Pancreas (tissue), 10 donors: ENCODE results near the gene TMEM108. TPM values are rescaled to one million over a fixed set of nuclear protein-coding genes. Genes with fewer than 3 reads are reported as not detected.

Source experiments
- ATAC-seq, 4 donors: fragments of 200-7000 bp; cut with Tn5 transposase; one replicate each; pipeline versions ENCODE4 v1.8.0 to v1.9.1; 2020; ENCODE audit warnings: mild to moderate bottlenecking in 4 of 4, moderate library complexity in 4 of 4
- DNase-seq, 6 donors: peaks; one replicate each; pipeline ENCODE4 v3.0.0-alpha.2; 2020
- FAIRE-seq: peaks from 2 replicates; lab custom pipeline; 2012; peaks lifted over from hg19 to GRCh38; lab: Jason Lieb, UNC
- H3K27ac ChIP-seq, 4 donors: fragments of 200-600 bp; sonication (generic); 1 replicate in 3 of 4; 2 replicates in 1 of 4; pipeline versions ENCODE4 v1.5.0 to v1.8.0; 2020
- H3K27me3 ChIP-seq, 4 donors: fragments of 200-600 bp; one replicate each; pipeline ENCODE4 v1.8.0; 2021
- H3K36me3 ChIP-seq, 3 donors: fragments of 200-600 bp; sonication (generic) in 1 of 3; one replicate each; pipeline versions ENCODE4 v1.5.0 to v1.8.0; 2020 to 2021
- H3K4me1 ChIP-seq, 3 donors: fragments of 200-600 bp; one replicate each; pipeline ENCODE4 v1.8.0; 2021
- H3K4me3 ChIP-seq, 4 donors: fragments of 200-600 bp; sonication (generic) in 2 of 4; one replicate each; pipeline versions ENCODE4 v1.5.0 to v1.8.0; 2020 to 2021
- H3K9me3 ChIP-seq, 4 donors: fragments of 200-600 bp; one replicate each; pipeline ENCODE4 v1.8.0; 2021
- WGBS, 2 donors: extraction: QIAGEN DNeasy Blood & Tissue Kit; methylation state at CpG; one replicate each; pipeline ENCODE4 v1.1.7; 2013; 5-methylcytosine and 5-hydroxymethylcytosine counted together
- intact Hi-C, 3 donors: fragments of 100-400 bp; cut with DNase I; formaldehyde crosslinking; loops; one replicate each; pipeline versions ENCODE4 v1.11.1 to v1.14.2; 2022
- polyA plus RNA-seq, 2 donors: library from polyadenylated mRNA; stranded (reverse); fragments of 200-250 nt; gene quantifications; one replicate each; pipeline ENCODE4 v1.2.3, GENCODE V29; 2013
- total RNA-seq, 6 donors: library from RNA; stranded (reverse); fragmentation: NEBNext Ultra II Directional in 4 of 6; extraction: Animal tissue kit (Norgen Biotek cat#: 25700) in 4 of 6; gene quantifications; one replicate each; pipeline versions ENCODE4 v1.2.1 to v1.2.4, GENCODE V29; 2021 to 2023
- TF ChIP-seq, protein P1 (sequence below), 4 donors: fragments of 200-600 bp; sonication (generic) in 3 of 4; IDR thresholded peaks; one replicate each; pipeline versions ENCODE4 v1.5.0 to v1.8.0; 2021; ENCODE audit warnings: antibody characterized with exemption in 4 of 4
- donor health status: healthy with polysubstance abuse.
- donor health status: DM: no; HTN: no; CAD: no; lungs with moderate emphysema.
- donor health status: DM: no; HTN: no; CAD: no.
- donor health status: control.
- donor health status: control.
- donor health status: Bipolar disorder and iron deficiency.
- donor health status: DM: yes; HTN: yes; CAD: no.
- donor health status: DM: no; HTN: no; CAD: no.
- donor health status: DM: no; HTN: no; CAD: no.
- donor health status: DM: yes; HTN: yes; CAD: no.

The TMEM108 gene
- total and polyA plus RNA-seq, 8 donors: 0.23 to 2.1 (median 0.52) TPM

DNA sequence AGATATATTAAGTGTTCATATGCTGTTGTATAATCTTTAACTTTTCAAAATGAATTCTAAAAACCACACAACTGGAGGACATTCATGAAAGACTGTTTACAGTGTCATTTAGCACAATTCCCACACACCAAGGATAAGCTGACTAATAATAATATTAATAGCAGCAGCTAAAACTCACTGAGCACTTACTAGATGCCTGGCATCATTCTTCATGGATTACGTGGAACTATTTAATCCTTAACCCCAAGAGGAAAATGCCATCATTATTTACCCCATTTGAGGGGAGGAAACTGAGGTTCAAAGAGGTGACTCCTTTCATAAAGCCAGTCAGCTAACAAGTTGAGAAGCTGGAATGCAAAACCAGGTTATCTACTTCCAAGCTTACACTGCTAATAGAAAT, 77.0 kb downstream of the TMEM108 start:
- Histone ChIP-seq H3K4me3 (no peak overlapping the region), H3K36me3 (no peaks in the 10 kb centered on the region), H3K27me3 (no peaks in the 10 kb centered on the region), H3K9me3 (no peaks in the 10 kb centered on the region), H3K4me1 (no peaks in the 10 kb centered on the region), H3K27ac (no peak overlapping the region)
- FAIRE-seq (no peak), DNase-seq (no peak), ATAC-seq (no peak)
- intact Hi-C loops: no loop called here
- TF ChIP-seq, protein P1, sequence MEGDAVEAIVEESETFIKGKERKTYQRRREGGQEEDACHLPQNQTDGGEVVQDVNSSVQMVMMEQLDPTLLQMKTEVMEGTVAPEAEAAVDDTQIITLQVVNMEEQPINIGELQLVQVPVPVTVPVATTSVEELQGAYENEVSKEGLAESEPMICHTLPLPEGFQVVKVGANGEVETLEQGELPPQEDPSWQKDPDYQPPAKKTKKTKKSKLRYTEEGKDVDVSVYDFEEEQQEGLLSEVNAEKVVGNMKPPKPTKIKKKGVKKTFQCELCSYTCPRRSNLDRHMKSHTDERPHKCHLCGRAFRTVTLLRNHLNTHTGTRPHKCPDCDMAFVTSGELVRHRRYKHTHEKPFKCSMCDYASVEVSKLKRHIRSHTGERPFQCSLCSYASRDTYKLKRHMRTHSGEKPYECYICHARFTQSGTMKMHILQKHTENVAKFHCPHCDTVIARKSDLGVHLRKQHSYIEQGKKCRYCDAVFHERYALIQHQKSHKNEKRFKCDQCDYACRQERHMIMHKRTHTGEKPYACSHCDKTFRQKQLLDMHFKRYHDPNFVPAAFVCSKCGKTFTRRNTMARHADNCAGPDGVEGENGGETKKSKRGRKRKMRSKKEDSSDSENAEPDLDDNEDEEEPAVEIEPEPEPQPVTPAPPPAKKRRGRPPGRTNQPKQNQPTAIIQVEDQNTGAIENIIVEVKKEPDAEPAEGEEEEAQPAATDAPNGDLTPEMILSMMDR (IDR thresholded peaks at IDR 0.05): no peak
- 63 to 71% methylated on average over 1 of the region's 1 CpG for WGBS, 2 donors

DNA sequence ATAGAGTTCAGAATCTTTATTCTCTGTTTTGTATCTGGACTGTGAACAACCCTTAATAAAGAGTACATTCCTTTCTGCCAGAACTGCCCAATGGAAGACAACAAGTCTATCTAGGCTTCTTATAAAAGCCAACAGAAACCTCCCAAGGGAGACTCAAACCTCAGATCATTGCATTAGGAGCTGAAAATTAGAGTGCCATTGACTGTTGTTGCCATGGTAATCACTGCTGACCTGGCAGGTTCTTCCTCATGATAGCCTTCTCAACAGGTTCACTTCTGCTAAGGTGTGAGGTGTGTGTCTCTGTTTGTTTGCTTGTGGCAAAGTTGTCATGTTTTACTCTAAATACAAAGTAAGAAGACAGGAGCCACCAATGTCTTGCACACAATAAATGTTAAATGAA, 79.2 kb downstream of the TMEM108 start:
- no peaks in the 10 kb centered on the region for H3K36me3 ChIP-seq
- FAIRE-seq: no peak
- H3K27ac ChIP-seq: no peak overlapping the region
- H3K27me3 ChIP-seq: no peaks in the 10 kb centered on the region
- H3K9me3 ChIP-seq: no peaks in the 10 kb centered on the region
- DNase-seq: no peak
- intact Hi-C loops: no loop called here
- TF ChIP-seq, protein P1 (IDR thresholded peaks at IDR 0.05): no peak
- no peaks in the 10 kb centered on the region for H3K4me1 ChIP-seq
- H3K4me3 ChIP-seq: no peak overlapping the region
- ATAC-seq: peak in 2 of 4 donors; percentile 45 to 53

DNA sequence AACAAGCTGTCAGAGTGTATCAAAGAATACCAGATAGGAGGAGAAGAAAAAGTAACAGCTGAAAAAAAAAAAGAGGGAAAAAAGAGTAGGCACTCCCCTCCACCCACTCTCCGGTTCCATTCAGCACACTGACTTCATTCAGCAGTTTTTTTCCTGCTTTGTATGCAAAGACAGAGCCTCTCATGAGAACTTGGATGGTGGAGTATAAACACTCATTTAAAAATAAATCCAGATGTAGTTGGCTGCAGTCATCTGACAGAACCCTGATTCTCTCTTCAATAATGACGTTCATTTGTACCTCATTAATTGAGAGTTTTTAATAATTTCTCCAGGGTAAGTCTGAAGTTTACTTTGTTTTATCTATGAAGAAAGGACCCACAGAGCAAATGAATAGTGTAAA, 81.0 kb downstream of the TMEM108 start:
- FAIRE-seq (no peak), DNase-seq (no peak), ATAC-seq (no peak)
- Histone ChIP-seq H3K27me3 (no peaks in the 10 kb centered on the region), H3K9me3 (no peaks in the 10 kb centered on the region), H3K4me1 (no peaks in the 10 kb centered on the region), H3K4me3 (no peak overlapping the region), H3K27ac (no peak overlapping the region), H3K36me3 (no peaks in the 10 kb centered on the region)
- WGBS, 2 donors: 58 to 65% methylated on average over 2 of the region's 2 CpGs
- intact Hi-C loops: no loop called here
- TF ChIP-seq, protein P1 (IDR thresholded peaks at IDR 0.05): no peak

DNA sequence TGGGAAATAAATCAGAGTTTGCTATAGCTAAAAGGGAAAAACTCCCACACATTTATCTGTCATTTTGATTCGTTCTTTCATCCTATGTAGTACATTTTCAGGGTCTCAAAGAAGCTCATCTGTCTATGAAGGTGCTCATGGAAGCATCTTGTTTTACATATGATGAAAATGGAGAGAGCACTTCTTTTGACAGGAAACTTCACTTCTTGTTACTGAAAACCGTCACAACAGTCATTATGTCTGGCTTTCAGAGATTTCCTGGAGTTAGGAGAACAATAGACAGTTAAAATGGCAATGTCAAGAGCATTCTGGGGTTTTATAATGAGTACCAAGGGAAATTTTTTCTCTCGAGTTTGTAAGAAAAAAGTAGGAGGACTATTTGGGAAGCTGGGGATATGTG, 83.3 kb downstream of the TMEM108 start:
- H3K27ac ChIP-seq: no peak overlapping the region
- intact Hi-C loops: no loop called here
- ATAC-seq (no peak), DNase-seq (no peak), FAIRE-seq (no peak)
- no peaks in the 10 kb centered on the region for H3K4me1 ChIP-seq
- H3K27me3 ChIP-seq: no peaks in the 10 kb centered on the region
- H3K4me3 ChIP-seq: no peak overlapping the region
- 44 to 54% methylated on average over 3 of the region's 3 CpGs for WGBS, 2 donors
- H3K9me3 ChIP-seq: no peaks in the 10 kb centered on the region
- no peaks in the 10 kb centered on the region for H3K36me3 ChIP-seq
- TF ChIP-seq, protein P1 (IDR thresholded peaks at IDR 0.05): no peak

DNA sequence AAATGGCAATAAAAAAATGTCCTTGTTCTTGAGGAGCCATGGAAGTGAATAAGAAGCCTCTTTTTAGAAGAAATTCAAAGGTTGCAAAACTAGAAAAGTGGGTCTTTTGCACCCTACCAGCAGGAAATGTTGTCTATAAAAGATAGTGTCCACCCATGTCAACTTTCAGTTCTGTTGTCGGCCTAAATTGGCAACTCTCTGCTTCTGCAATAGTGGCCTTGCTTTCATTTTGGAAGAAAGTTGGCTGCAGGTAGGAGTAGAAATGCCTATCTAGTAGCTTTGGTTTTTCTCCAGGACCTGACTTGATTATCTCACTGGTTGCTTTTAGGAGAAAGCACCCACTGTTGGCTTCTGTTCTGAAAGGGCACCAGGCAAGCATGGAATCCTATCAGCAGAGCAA, 85.4 kb downstream of the TMEM108 start:
- Histone ChIP-seq H3K4me3 (no peak overlapping the region), H3K27ac (no peak overlapping the region), H3K4me1 (no peaks in the 10 kb centered on the region), H3K9me3 (no peaks in the 10 kb centered on the region), H3K27me3 (no peaks in the 10 kb centered on the region), H3K36me3 (no peaks in the 10 kb centered on the region)
- 50 to 56% methylated on average over 1 of the region's 1 CpG for WGBS, 2 donors
- TF ChIP-seq, protein P1 (IDR thresholded peaks at IDR 0.05): no peak
- FAIRE-seq (no peak), DNase-seq (no peak), ATAC-seq (no peak)
- intact Hi-C loops: no loop called here
